Measurements from ENCODE around the gene SNAPC4.

Gene SNAPC4

GRCh38 chr9:136400038-136400834 is at the start of gene SNAPC4:
SNAPC4 (minus strand) TSS chr9:136400170; CDS start chr9:136398428, 1,742 bp downstream.
- in situ Hi-C loops (cut with MboI; ENCODE audit: low sequenced_read_pairs) = no loop called here

- in situ Hi-C loops (cut with MboI; ENCODE audit: low sequenced_read_pairs) = no loop called here
Measured at GRCh38 chr9:136448655-136449054, 48.7 kb upstream of the SNAPC4 start.

GRCh38 chr9:136447173-136447778 is 47.3 kb upstream of the SNAPC4 start:
- in situ Hi-C loops (cut with MboI; ENCODE audit: low sequenced_read_pairs) = no loop called here

GRCh38 chr9:136445799-136446198 is 45.8 kb upstream of the SNAPC4 start:
- in situ Hi-C loops (cut with MboI; ENCODE audit: low sequenced_read_pairs) = no loop called here

GRCh38 chr9:136444102-136444501 is 44.1 kb upstream of the SNAPC4 start:
- in situ Hi-C loops (cut with MboI; ENCODE audit: low sequenced_read_pairs) = no loop called here

- in situ Hi-C loops (cut with MboI; ENCODE audit: low sequenced_read_pairs) = no loop called here
Measured at GRCh38 chr9:136443687-136444086, 43.7 kb upstream of the SNAPC4 start.

GRCh38 chr9:136443087-136443486 is 43.1 kb upstream of the SNAPC4 start:
- in situ Hi-C loops (cut with MboI; ENCODE audit: low sequenced_read_pairs) = no loop called here

GRCh38 chr9:136442265-136442664 is 42.3 kb upstream of the SNAPC4 start:
- in situ Hi-C loops (cut with MboI; ENCODE audit: low sequenced_read_pairs) = no loop called here

GRCh38 chr9:136441681-136442245 is 41.8 kb upstream of the SNAPC4 start:
- in situ Hi-C loops (cut with MboI; ENCODE audit: low sequenced_read_pairs) = no loop called here

GRCh38 chr9:136441191-136441680 is 41.3 kb upstream of the SNAPC4 start:
- in situ Hi-C loops (cut with MboI; ENCODE audit: low sequenced_read_pairs) = no loop called here

- in situ Hi-C loops (cut with MboI; ENCODE audit: low sequenced_read_pairs) = no loop called here
Measured at GRCh38 chr9:136439481-136440408, 39.8 kb upstream of the SNAPC4 start, which contains the start of gene INPP5E. INPP5E (minus strand) TSS chr9:136439845; CDS start chr9:136439419, 426 bp downstream.

- in situ Hi-C loops (cut with MboI; ENCODE audit: low sequenced_read_pairs) = no loop called here
Measured at GRCh38 chr9:136438548-136439480, 38.8 kb upstream of the SNAPC4 start.

GRCh38 chr9:136437839-136438547 is 38.0 kb upstream of the SNAPC4 start:
- in situ Hi-C loops (cut with MboI; ENCODE audit: low sequenced_read_pairs) = no loop called here

- in situ Hi-C loops (cut with MboI; ENCODE audit: low sequenced_read_pairs) = no loop called here
Measured at GRCh38 chr9:136437430-136437829, 37.5 kb upstream of the SNAPC4 start.

- in situ Hi-C loops (cut with MboI; ENCODE audit: low sequenced_read_pairs) = no loop called here
Measured at GRCh38 chr9:136436055-136436634, 36.2 kb upstream of the SNAPC4 start.

- in situ Hi-C loops (cut with MboI; ENCODE audit: low sequenced_read_pairs) = no loop called here
Measured at GRCh38 chr9:136434580-136435169, 34.7 kb upstream of the SNAPC4 start.

GRCh38 chr9:136433849-136434579 is 34.0 kb upstream of the SNAPC4 start:
- in situ Hi-C loops (cut with MboI; ENCODE audit: low sequenced_read_pairs) = no loop called here

Data from HL-60/S4 treated with retinoic acid at 250 ng/mL for 4 days and 3 days (cell line).